K562 (cell line): Measurements from ENCODE around the gene SYT7. TPM values are rescaled to one million over a fixed set of nuclear protein-coding genes. Genes with fewer than 3 reads are reported as not detected.
A peak's percentile ranks its signal among the peaks of the same experiment; 100 is the strongest.

Experiments
- ARID1B ChIP-seq: fragments of 450-650 bp; IDR thresholded peaks from 2 replicates; pipeline ENCODE4 v1.6.1; 2016; ENCODE audit warnings: antibody characterized with exemption, mild to moderate bottlenecking, inconsistent platforms
- CXXC5 ChIP-seq: fragments of 250-450 bp; sonication (Bioruptor Pico); IDR thresholded peaks from 2 replicates; pipeline ENCODE4 v1.8.0; 2022; ENCODE audit warnings: inconsistent platforms, mild to moderate bottlenecking, moderate library complexity
- ETV1 ChIP-seq: fragments of 450-650 bp; conservative IDR thresholded peaks from 2 replicates; pipeline ENCODE4 v1.6.1; 2016; ENCODE audit warnings: missing genetic modification characterization, control low read depth, low read depth, missing compliant biosample characterization
- GABPB1 ChIP-seq: sonication (generic); formaldehyde crosslinking; IDR thresholded peaks from 2 replicates; pipeline ENCODE4 v1.8.0; 2022; ENCODE audit warnings: mild to moderate bottlenecking, missing genetic modification reagents
- MEF2D ChIP-seq: conservative IDR thresholded peaks from 2 replicates; pipeline ENCODE4 v1.6.1; 2016; ENCODE audit warnings: low read depth, missing genetic modification characterization, missing compliant biosample characterization
- MEIS2 ChIP-seq: fragments of 450-650 bp; IDR thresholded peaks from 2 replicates; pipeline ENCODE4 v1.6.1; 2014; ENCODE audit warnings: mild to moderate bottlenecking; ENCODE audit not compliant: partially characterized antibody
- NFIC ChIP-seq: fragments of 450-650 bp; IDR thresholded peaks from 2 replicates; pipeline ENCODE4 v1.6.1; 2017; ENCODE audit warnings: mild to moderate bottlenecking, inconsistent platforms
- RHOXF2B ChIP-seq: fragments of 250-450 bp; sonication (Bioruptor Pico); conservative IDR thresholded peaks from 2 replicates; pipeline ENCODE4 v1.5.1; 2021
- ZNF644 ChIP-seq: fragments of 200-800 bp; sonication (Bioruptor generic); IDR thresholded peaks from 2 replicates; pipeline ENCODE4 v1.6.1; 2016; ENCODE audit warnings: low read depth, missing genetic modification characterization, missing compliant biosample characterization
- ZNF830 ChIP-seq: fragments of 250-450 bp; sonication (Bioruptor Pico); IDR thresholded peaks from 2 replicates; pipeline ENCODE4 v1.5.0; 2021; ENCODE audit warnings: mild to moderate bottlenecking
- polyA plus RNA-seq, 8 experiments: library from polyadenylated mRNA; depleted of rRNA in 4 of 8; stranded (reverse) in 5 of 8; unstranded in 3 of 8; fragments of >200 nt; fragmentation: Nextera tagmentation in 2 of 8; fragmentation: Illumina TruSeq in 1 of 8; extraction: Ambion mirVana in 2 of 8; extraction: Trizol in 1 of 8; gene quantifications; 2 replicates each; pipeline versions ENCODE4 v1.2.1 to v1.2.3, GENCODE V29; 2011 to 2014; ENCODE audit warnings: inconsistent platforms in 1 of 8, missing spikeins in 1 of 8
- total RNA-seq, 7 experiments: library from RNA; depleted of rRNA in 6 of 7; stranded (reverse); fragments of >200 nt in 6 of 7; fragmentation: Illumina TruSeq in 2 of 7; extraction: Trizol in 2 of 7; gene quantifications; 2 replicates each; pipeline versions ENCODE4 v1.2.1 to v1.2.3, GENCODE V29; 2011 to 2021; ENCODE audit warnings: low replicate concordance in 1 of 7
- TF ChIP-seq, protein P1 (sequence below): fragments of 250-450 bp; sonication (Bioruptor Pico); IDR thresholded peaks from 2 replicates; pipeline ENCODE4 v1.6.1; 2021; ENCODE audit warnings: mild to moderate bottlenecking
- TF ChIP-seq, protein P2 (sequence below): IDR thresholded peaks from 2 replicates; pipeline ENCODE4 v1.6.1; 2011; ENCODE audit warnings: borderline replicate concordance, low read depth, mild to moderate bottlenecking, moderate library complexity, low read length; ENCODE audit not compliant: insufficient read depth, poor library complexity, severe bottlenecking
- TF ChIP-seq, protein P3 (sequence below): sonication (generic); formaldehyde crosslinking; IDR thresholded peaks from 2 replicates; pipeline ENCODE4 v1.8.0; 2023; ENCODE audit warnings: mild to moderate bottlenecking, missing genetic modification reagents
- TF ChIP-seq, protein P4 (sequence below): sonication (generic); formaldehyde crosslinking; IDR thresholded peaks from 2 replicates; pipeline ENCODE4 v1.8.0; 2022; ENCODE audit warnings: mild to moderate bottlenecking, missing genetic modification reagents
- TF ChIP-seq, protein P5 (sequence below): fragments of 250-450 bp; sonication (Bioruptor Pico); IDR thresholded peaks from 2 replicates; pipeline ENCODE4 v1.4.0; 2020
- TF ChIP-seq, protein P6 (sequence below): fragments of 450-650 bp; IDR thresholded peaks from 2 replicates; pipeline ENCODE4 v1.6.1; 2016; ENCODE audit warnings: low read depth, mild to moderate bottlenecking, moderate library complexity
- TF ChIP-seq, protein P7 (sequence below), 3 experiments: IDR thresholded peaks in 2 of 3; conservative IDR thresholded peaks in 1 of 3; 2 replicates each; pipeline ENCODE4 v1.5.1; 2011 to 2012; ENCODE audit warnings: low read length in 3 of 3, mild to moderate bottlenecking in 3 of 3, control low read depth in 2 of 3, improper control_type of control experiment in 1 of 3, inconsistent platforms in 1 of 3, low read depth in 1 of 3, mixed read lengths in 1 of 3, moderate library complexity in 1 of 3; ENCODE audit not compliant: insufficient read depth in 2 of 3

Gene SYT7
- total and polyA plus RNA-seq, 9 of the 15 experiments (the other 6 are each of a cell fraction or from before 2014, with no cell fraction given), result 0.01 to 0.51 (median 0.16) TPM; not detected in 1

DNA sequence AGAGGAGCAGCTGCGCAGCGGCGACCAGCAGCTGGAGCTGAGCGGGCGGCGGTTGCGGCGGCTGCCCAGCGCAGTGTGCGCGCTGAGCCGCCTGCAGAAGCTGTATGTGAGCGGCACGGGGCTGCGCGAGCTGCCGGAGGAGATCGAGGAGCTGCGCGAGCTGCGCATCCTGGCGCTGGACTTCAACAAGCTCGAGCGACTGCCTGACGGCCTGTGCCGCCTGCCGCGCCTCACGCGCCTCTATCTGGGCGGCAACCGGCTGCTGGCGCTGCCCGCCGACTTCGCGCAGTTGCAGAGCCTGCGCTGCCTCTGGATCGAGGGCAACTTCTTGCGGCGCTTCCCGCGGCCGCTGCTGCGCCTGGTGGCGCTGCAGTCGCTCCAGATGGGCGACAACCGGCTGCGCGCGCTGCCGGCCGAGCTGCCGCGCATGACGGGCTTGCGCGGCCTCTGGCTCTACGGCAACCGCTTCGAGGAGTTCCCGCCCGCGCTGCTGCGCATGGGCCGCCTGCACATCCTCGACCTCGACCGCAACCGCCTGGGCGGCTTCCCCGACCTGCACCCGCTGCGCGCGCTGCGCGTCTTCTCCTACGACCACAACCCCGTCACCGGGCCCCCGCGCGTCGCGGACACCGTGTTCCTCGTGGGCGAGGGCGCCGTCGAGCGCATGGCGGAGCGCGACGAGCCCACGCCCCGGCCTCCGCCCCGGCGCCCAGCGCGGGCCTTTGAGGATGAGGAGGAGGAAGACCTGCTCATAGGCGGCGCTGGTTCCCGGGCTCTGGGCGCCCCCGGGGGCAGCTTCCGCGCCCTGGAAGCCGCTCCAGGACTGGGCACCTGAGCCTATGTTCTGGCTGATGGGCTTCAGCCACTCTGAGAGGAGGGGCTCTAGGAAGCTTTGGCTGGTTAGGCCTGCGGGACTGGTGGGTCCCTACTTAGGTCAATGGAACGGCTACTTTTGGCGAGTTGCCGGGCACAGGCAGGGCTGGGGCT, 71.5 kb downstream of the SYT7 start (continued):
- 0 out of 2 replicates have a peak, but pooled peaks have one; percentile 66 for TF ChIP-seq ZNF830
- TF ChIP-seq, protein P1, sequence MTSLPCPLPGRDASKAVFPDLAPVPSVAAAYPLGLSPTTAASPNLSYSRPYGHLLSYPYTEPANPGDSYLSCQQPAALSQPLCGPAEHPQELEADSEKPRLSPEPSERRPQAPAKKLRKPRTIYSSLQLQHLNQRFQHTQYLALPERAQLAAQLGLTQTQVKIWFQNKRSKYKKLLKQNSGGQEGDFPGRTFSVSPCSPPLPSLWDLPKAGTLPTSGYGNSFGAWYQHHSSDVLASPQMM (CRISPR knock-in tag), result no peak
- TF ChIP-seq ZNF644, result no peak
- no peak for TF ChIP-seq ETV1
- TF ChIP-seq ARID1B, result no peak
- TF ChIP-seq, protein P2, sequence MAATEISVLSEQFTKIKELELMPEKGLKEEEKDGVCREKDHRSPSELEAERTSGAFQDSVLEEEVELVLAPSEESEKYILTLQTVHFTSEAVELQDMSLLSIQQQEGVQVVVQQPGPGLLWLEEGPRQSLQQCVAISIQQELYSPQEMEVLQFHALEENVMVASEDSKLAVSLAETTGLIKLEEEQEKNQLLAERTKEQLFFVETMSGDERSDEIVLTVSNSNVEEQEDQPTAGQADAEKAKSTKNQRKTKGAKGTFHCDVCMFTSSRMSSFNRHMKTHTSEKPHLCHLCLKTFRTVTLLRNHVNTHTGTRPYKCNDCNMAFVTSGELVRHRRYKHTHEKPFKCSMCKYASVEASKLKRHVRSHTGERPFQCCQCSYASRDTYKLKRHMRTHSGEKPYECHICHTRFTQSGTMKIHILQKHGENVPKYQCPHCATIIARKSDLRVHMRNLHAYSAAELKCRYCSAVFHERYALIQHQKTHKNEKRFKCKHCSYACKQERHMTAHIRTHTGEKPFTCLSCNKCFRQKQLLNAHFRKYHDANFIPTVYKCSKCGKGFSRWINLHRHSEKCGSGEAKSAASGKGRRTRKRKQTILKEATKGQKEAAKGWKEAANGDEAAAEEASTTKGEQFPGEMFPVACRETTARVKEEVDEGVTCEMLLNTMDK, result peak; percentile 94
- no peak for TF ChIP-seq MEF2D (tag)
- TF ChIP-seq, protein P3, sequence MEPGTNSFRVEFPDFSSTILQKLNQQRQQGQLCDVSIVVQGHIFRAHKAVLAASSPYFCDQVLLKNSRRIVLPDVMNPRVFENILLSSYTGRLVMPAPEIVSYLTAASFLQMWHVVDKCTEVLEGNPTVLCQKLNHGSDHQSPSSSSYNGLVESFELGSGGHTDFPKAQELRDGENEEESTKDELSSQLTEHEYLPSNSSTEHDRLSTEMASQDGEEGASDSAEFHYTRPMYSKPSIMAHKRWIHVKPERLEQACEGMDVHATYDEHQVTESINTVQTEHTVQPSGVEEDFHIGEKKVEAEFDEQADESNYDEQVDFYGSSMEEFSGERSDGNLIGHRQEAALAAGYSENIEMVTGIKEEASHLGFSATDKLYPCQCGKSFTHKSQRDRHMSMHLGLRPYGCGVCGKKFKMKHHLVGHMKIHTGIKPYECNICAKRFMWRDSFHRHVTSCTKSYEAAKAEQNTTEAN, result no peak
- no peak for TF ChIP-seq RHOXF2B (CRISPR knock-in tag)
- no peak; the same call in 1 of the 2 replicates for TF ChIP-seq NFIC
- TF ChIP-seq, protein P4, sequence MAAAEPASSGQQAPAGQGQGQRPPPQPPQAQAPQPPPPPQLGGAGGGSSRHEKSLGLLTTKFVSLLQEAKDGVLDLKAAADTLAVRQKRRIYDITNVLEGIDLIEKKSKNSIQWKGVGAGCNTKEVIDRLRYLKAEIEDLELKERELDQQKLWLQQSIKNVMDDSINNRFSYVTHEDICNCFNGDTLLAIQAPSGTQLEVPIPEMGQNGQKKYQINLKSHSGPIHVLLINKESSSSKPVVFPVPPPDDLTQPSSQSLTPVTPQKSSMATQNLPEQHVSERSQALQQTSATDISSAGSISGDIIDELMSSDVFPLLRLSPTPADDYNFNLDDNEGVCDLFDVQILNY (CRISPR knock-in tag), result peak; percentile 88
- TF ChIP-seq, protein P5, sequence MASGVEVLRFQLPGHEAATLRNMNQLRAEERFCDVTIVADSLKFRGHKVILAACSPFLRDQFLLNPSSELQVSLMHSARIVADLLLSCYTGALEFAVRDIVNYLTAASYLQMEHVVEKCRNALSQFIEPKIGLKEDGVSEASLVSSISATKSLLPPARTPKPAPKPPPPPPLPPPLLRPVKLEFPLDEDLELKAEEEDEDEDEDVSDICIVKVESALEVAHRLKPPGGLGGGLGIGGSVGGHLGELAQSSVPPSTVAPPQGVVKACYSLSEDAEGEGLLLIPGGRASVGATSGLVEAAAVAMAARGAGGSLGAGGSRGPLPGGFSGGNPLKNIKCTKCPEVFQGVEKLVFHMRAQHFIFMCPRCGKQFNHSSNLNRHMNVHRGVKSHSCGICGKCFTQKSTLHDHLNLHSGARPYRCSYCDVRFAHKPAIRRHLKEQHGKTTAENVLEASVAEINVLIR, result no peak
- peak; percentile 86 for TF ChIP-seq CXXC5 (CRISPR knock-in tag)
- TF ChIP-seq GABPB1 (CRISPR knock-in tag), result no peak
- TF ChIP-seq, protein P6, sequence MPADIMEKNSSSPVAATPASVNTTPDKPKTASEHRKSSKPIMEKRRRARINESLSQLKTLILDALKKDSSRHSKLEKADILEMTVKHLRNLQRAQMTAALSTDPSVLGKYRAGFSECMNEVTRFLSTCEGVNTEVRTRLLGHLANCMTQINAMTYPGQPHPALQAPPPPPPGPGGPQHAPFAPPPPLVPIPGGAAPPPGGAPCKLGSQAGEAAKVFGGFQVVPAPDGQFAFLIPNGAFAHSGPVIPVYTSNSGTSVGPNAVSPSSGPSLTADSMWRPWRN, result no peak
- TF ChIP-seq MEIS2, result peak; percentile 74
- TF ChIP-seq, protein P7, sequence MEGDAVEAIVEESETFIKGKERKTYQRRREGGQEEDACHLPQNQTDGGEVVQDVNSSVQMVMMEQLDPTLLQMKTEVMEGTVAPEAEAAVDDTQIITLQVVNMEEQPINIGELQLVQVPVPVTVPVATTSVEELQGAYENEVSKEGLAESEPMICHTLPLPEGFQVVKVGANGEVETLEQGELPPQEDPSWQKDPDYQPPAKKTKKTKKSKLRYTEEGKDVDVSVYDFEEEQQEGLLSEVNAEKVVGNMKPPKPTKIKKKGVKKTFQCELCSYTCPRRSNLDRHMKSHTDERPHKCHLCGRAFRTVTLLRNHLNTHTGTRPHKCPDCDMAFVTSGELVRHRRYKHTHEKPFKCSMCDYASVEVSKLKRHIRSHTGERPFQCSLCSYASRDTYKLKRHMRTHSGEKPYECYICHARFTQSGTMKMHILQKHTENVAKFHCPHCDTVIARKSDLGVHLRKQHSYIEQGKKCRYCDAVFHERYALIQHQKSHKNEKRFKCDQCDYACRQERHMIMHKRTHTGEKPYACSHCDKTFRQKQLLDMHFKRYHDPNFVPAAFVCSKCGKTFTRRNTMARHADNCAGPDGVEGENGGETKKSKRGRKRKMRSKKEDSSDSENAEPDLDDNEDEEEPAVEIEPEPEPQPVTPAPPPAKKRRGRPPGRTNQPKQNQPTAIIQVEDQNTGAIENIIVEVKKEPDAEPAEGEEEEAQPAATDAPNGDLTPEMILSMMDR (IDR thresholded peaks at IDR 0.05 in 2 of 3, conservative IDR thresholded peaks at IDR 0.05 in 1 of 3; ENCODE audit: insufficient read depth in 2 of 3, low read depth in 1 of 3, low read length in 3 of 3), result peak; percentile 58 to 71 (median 69); a peak in 5 of 6 replicates
